Measurements from ENCODE around the gene ACOD1. TPM values are rescaled to one million over a fixed set of nuclear protein-coding genes. Genes with fewer than 3 reads are reported as not detected.

The ACOD1 gene
- total RNA-seq, 4 donors from 2014 or later: 0.32 TPM; not detected in 3

DNA sequence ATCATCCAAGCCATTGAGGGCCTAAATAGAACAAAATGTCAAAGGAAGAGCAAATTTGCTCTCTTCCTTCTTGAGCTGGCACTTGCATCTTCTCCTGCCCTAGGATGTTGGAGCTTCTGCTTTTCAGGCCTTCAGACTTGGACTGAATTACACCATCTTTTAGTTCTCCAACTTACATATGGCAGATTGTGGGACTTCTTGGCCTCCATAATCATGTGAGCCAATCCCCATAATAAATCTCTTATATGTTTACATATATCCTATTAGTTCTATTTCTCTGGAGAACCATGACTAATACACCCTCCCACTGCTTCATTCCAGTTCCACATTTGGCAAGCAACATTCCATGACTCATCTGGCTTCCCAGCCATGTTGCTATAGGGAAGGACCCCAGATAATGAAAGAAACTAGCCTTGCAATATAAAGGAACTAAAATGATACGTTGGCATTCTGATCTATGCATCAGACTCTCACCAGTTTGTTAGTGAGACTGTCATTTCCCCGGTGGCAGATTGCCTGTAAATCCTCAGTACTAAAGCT lies 11.0 kb upstream of the ACOD1 start:
- Histone ChIP-seq H3K9me3 (no peaks in the 10 kb centered on the region), H3K4me1 (no peaks in the 10 kb centered on the region), H3K27me3 (no peaks in the 10 kb centered on the region), H3K27ac (no peak overlapping the region), H3K36me3 (no peaks in the 10 kb centered on the region), H3K4me3 (no peak overlapping the region)
- 0 to 66% methylated on average over 1 to 2 of the region's 2 CpGs for WGBS, 2 donors (ENCODE audit: low coverage in 1 of 2)
- in situ Hi-C loops (cut with MboI; ENCODE audit: low pct_ligation_motif_present in 1 of 4, low pct_unique_long_range_greater_than_20kb in 1 of 4, low sequenced_read_pairs in 3 of 4): no loop called here
- TF ChIP-seq, protein P1, sequence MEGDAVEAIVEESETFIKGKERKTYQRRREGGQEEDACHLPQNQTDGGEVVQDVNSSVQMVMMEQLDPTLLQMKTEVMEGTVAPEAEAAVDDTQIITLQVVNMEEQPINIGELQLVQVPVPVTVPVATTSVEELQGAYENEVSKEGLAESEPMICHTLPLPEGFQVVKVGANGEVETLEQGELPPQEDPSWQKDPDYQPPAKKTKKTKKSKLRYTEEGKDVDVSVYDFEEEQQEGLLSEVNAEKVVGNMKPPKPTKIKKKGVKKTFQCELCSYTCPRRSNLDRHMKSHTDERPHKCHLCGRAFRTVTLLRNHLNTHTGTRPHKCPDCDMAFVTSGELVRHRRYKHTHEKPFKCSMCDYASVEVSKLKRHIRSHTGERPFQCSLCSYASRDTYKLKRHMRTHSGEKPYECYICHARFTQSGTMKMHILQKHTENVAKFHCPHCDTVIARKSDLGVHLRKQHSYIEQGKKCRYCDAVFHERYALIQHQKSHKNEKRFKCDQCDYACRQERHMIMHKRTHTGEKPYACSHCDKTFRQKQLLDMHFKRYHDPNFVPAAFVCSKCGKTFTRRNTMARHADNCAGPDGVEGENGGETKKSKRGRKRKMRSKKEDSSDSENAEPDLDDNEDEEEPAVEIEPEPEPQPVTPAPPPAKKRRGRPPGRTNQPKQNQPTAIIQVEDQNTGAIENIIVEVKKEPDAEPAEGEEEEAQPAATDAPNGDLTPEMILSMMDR (IDR thresholded peaks at IDR 0.05): no peak
- TF ChIP-seq POLR2AphosphoS5 (IDR thresholded peaks at IDR 0.05) (no peak), EP300 (IDR thresholded peaks at IDR 0.05; ENCODE audit: low read depth) (no peak), POLR2A (IDR thresholded peaks at IDR 0.05) (no peak)
- intact Hi-C loops (cut with DNase I; ENCODE audit: low total_unique reads): no loop called here
- no peak for DNase-seq

DNA sequence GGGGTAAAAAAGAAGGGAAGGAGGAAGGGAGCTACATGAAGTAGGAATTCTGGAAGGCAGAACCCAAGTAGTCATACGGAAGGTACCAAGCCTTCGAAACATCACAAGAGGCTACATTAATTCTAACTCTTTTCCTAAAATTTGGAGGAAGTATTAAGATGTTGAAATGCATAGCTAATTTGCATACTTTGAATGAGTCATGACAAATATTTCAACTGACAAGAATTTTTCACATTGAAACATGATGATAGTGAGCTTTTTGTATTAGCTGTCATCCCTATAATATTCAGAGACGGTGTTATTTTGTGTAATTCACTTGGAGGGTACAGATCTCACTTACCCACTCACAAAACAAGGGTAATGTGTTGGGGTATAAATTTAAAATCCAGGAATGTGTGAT lies 9.1 kb upstream of the ACOD1 start:
- Histone ChIP-seq H3K36me3 (no peaks in the 10 kb centered on the region), H3K27ac (no peak overlapping the region), H3K4me1 (no peaks in the 10 kb centered on the region), H3K4me3 (no peak overlapping the region), H3K27me3 (no peaks in the 10 kb centered on the region), H3K9me3 (no peaks in the 10 kb centered on the region)
- no peak for DNase-seq
- in situ Hi-C loops (cut with MboI; ENCODE audit: low pct_ligation_motif_present in 1 of 4, low pct_unique_long_range_greater_than_20kb in 1 of 4, low sequenced_read_pairs in 3 of 4): no loop called here
- no peak for TF ChIP-seq EP300 (IDR thresholded peaks at IDR 0.05; ENCODE audit: low read depth)
- TF ChIP-seq, protein P1 (IDR thresholded peaks at IDR 0.05): no peak
- no peak for TF ChIP-seq POLR2A (IDR thresholded peaks at IDR 0.05)
- TF ChIP-seq POLR2AphosphoS5 (IDR thresholded peaks at IDR 0.05): no peak
- intact Hi-C loops (cut with DNase I; ENCODE audit: low total_unique reads): no loop called here
- whole genome bisulfite sequencing, 2 donors (ENCODE audit: low coverage in 1 of 2): 82 to 86% methylated on average over 3 of the region's 3 CpGs

DNA sequence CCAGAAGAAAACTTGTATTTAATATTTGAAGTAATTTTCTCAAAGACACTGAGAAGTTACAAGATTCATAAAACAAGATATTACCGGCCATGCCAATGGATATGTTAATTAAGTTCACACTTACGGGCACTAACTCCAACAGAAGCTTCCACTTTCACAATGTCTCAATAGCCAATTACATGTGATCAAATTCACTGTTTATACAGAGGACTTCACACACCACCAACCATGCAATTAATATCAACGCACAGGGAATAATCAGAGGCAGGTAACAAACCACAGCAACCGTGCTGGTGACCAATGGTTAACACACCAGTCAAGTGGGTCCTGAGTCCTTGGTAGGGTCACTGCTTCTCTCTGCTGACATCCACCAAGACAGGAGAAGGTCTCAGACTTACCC lies 5.9 kb upstream of the ACOD1 start:
- 78 to 86% methylated on average over 3 to 4 of the region's 4 CpGs for WGBS, 2 donors (ENCODE audit: low coverage in 1 of 2)
- H3K27me3 ChIP-seq: no peaks in the 10 kb centered on the region
- in situ Hi-C loops (cut with MboI; ENCODE audit: low pct_ligation_motif_present in 1 of 4, low pct_unique_long_range_greater_than_20kb in 1 of 4, low sequenced_read_pairs in 3 of 4): no loop called here

DNA sequence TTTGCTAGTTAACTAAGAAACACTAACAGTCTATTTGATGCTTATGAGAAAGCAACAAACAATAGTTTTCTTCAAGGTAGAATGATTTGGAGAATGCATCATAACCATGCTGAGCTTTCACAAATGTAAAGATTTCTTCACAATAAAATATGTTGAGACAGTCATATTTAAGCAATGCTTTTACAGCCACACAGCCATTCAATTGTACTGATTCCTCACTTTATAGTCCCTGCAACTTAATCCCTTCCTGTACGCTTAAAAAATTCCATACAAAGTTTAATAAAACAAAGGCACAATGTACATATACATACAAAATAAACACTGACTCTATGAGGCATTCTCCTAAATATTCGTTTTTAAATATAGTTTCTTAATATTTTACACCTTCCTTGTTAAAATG lies 4.7 kb upstream of the ACOD1 start:
- Histone ChIP-seq H3K9me3 (no peaks in the 10 kb centered on the region), H3K27me3 (no peaks in the 10 kb centered on the region), H3K4me1 (no peaks in the 10 kb centered on the region), H3K36me3 (no peaks in the 10 kb centered on the region), H3K4me3 (no peak overlapping the region), H3K27ac (no peak overlapping the region)
- intact Hi-C loops (cut with DNase I; ENCODE audit: low total_unique reads) (no loop called here), in situ Hi-C loops (cut with MboI; ENCODE audit: low pct_ligation_motif_present in 1 of 4, low pct_unique_long_range_greater_than_20kb in 1 of 4, low sequenced_read_pairs in 3 of 4) (no loop called here)
- TF ChIP-seq POLR2AphosphoS5 (IDR thresholded peaks at IDR 0.05): no peak
- 53 to 63% methylated on average over 2 of the region's 2 CpGs for WGBS, 2 donors (ENCODE audit: low coverage in 1 of 2)
- no peak for DNase-seq

More for the DNA sequence above, 5.9 kb upstream of the ACOD1 start:
- no peak for DNase-seq
- intact Hi-C loops (cut with DNase I; ENCODE audit: low total_unique reads): no loop called here
- Histone ChIP-seq H3K36me3 (no peaks in the 10 kb centered on the region), H3K9me3 (no peaks in the 10 kb centered on the region), H3K4me1 (no peaks in the 10 kb centered on the region), H3K27ac (no peak overlapping the region), H3K4me3 (no peak overlapping the region)
- TF ChIP-seq, protein P1 (IDR thresholded peaks at IDR 0.05): no peak
- TF ChIP-seq POLR2AphosphoS5 (IDR thresholded peaks at IDR 0.05): no peak
- no peak for TF ChIP-seq EP300 (IDR thresholded peaks at IDR 0.05; ENCODE audit: low read depth)
- no peak for TF ChIP-seq POLR2A (IDR thresholded peaks at IDR 0.05)

DNA sequence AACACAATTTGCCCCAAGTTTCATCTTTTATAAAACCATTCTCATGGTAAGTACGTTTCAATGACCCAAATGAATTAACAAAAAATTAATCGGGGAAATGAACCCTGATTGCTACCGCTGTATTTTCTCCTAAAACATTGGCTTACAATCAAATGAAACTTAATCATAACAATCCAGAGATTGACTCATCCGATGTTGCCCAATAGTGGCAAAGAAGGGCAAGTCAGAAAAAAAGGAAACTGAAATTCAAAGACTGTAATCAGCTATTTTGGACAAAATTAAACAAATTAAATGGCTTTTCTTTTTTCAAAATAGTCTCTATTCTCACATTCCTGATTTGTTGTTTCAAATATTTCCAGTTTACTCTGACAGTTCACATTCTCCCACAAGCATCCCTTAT lies 3.9 kb upstream of the ACOD1 start:
- Histone ChIP-seq H3K27me3 (no peaks in the 10 kb centered on the region), H3K36me3 (no peaks in the 10 kb centered on the region), H3K4me1 (no peaks in the 10 kb centered on the region), H3K9me3 (no peaks in the 10 kb centered on the region), H3K27ac (no peak overlapping the region), H3K4me3 (no peak overlapping the region)
- TF ChIP-seq POLR2AphosphoS5 (IDR thresholded peaks at IDR 0.05) (no peak), POLR2A (IDR thresholded peaks at IDR 0.05) (no peak), EP300 (IDR thresholded peaks at IDR 0.05; ENCODE audit: low read depth) (no peak)
- TF ChIP-seq, protein P1 (IDR thresholded peaks at IDR 0.05): no peak
- intact Hi-C loops (cut with DNase I; ENCODE audit: low total_unique reads) (no loop called here), in situ Hi-C loops (cut with MboI; ENCODE audit: low pct_ligation_motif_present in 1 of 4, low pct_unique_long_range_greater_than_20kb in 1 of 4, low sequenced_read_pairs in 3 of 4) (no loop called here)
- DNase-seq: no peak
- 74 to 75% methylated on average over 4 of the region's 4 CpGs for WGBS, 2 donors (ENCODE audit: low coverage in 1 of 2)
